Activated gamma-delta T cell treated with Interleukin-2 at 50 U/mL for 16 hours (primary cell): ENCODE measurements around the gene TMEM59.
"Not testable (repeated sequence)": the region's sequence is repeated elsewhere in the genome, so short reads cannot be mapped to it uniquely, and the experiment has no call there.

Experiments used
- DNase-seq: peaks from one replicate; pipeline ENCODE4 v3.0.0-alpha.2; 2020

The TMEM59 gene

DNA sequence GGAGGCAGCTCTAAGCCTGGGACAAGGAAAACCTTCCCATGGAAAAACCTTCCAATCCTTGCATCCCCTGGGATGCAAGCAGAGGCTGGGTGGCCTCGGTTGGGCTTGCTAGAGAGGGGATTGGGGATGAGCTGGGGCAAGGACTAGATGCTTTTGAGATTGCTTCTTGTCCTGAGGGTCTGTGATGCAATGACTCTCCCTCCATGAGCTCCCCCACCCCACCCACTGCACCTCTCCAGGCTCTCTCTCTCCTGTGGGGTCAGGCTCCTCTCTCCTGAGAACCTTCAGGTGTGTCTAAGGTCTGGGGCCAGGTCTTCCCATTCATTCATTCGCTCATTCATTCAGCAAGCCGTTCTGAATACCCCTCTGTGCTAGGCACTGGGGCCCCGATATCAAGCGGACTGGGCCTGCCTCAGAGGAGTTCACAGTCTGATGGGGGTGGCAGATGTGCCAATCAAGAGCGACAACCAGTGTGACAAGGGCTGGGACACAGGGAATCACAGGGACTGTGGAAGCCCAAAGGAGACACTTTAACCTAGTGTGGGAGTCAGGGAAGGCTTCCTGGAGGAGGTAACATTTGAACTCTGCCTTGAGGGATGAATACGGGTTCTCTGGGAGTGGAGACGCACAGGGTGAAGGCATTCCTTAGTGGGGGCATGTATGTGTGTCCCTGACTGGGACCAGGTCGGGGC is 41.5 kb downstream of the TMEM59 start:
- no peak for DNase-seq

GRCh38 chr1:54010415-54011117 is 42.4 kb downstream of the TMEM59 start:
- no peak for DNase-seq

DNA sequence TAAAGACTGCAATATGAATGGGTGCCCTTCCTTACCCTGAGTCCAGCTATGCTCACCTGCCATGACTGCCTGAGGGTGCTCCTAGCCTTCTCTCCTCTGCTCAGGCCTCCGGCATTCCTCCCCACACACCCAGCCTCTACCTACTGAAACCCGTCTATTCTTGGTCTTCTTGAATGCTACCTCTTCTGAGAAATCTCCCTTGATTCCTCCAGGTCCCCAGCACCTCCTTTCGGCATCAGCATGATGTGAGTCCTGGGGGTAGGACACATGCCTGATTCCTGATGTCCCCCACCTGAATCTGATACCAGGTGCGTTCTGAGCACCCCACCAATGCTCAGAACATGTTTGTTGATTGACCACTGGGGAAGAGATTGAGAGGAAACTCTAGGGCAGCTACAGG is 43.6 kb downstream of the TMEM59 start:
- DNase-seq, result no peak

GRCh38 chr1:54008876-54009275 is 44.1 kb downstream of the TMEM59 start:
- DNase-seq, result no peak

GRCh38 chr1:54007613-54008012 is 45.4 kb downstream of the TMEM59 start:
- DNase-seq, result no peak

DNA sequence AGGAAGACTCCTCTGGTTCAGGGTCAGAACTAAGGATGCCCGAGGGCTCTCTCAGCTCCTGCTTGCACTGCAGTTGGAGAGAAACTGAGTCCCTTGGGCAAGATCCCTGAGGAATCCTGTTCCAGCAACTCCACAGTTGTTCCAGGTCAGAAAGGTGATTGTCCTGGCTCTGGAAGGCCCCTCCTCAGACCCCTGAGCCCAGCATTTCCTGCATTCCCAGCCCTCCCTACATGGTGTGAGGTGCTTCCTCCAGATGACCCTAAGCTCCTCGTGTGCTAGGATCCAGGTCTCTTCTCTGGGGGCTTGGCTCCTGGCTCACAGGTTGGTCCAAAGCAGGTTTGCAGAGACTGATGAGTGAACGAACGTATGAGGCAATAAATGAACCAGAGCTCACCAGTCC is 46.5 kb downstream of the TMEM59 start:
- DNase-seq, result no peak

- no peak for DNase-seq
Observed at GRCh38 chr1:54004481-54005049, 48.4 kb downstream of the TMEM59 start.

GRCh38 chr1:54003750-54004480 is 49.1 kb downstream of the TMEM59 start:
- not testable (repeated sequence) for DNase-seq

- no peak for DNase-seq
Observed at GRCh38 chr1:54003249-54003646, 49.8 kb downstream of the TMEM59 start.

- no peak for DNase-seq
Observed at GRCh38 chr1:54002544-54003248, 50.3 kb downstream of the TMEM59 start.

GRCh38 chr1:54001591-54001990 is 51.4 kb downstream of the TMEM59 start:
- DNase-seq, result no peak

DNA sequence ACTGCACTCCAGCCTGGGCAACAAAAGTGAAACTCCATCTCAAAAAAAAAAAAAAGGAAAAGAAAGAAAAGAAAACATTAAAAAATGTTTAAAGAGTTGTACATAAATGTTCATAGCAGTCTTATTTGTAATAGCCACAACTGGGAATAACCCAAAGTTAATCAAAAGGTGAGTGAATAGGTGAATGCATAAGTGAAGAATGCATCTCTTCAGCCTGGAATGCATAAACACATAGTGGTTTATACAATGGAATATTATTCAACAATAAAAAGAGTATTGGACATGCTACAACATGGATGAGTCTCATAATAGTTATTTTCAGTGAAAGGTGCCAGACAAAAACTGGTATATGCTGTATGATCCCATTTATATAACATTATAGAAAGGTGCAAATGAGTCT is 53.1 kb downstream of the TMEM59 start:
- no peak for DNase-seq

GRCh38 chr1:53998223-53998622 is 54.8 kb downstream of the TMEM59 start:
- no peak for DNase-seq

DNA sequence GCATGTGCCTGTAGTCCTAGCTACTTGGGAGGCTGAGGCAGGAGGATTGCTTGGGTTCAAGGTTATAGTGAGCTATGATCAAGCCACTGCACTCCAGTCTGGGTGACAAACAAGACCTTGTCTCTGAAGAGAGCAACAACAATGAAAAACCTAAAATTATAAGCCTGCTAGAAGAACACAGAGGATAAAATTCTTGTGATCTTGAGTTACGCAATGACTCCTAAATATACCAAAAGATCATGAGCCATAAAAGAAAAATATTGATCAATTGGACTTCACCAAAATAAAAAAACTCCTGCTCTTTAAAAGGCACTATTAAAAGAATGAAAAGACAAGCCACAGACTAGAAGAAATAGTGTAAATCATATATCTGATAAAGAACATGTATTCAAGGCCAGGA is 57.3 kb downstream of the TMEM59 start:
- no peak for DNase-seq

GRCh38 chr1:53994516-53994915 is 58.5 kb downstream of the TMEM59 start:
- DNase-seq, result not testable (repeated sequence)

DNA sequence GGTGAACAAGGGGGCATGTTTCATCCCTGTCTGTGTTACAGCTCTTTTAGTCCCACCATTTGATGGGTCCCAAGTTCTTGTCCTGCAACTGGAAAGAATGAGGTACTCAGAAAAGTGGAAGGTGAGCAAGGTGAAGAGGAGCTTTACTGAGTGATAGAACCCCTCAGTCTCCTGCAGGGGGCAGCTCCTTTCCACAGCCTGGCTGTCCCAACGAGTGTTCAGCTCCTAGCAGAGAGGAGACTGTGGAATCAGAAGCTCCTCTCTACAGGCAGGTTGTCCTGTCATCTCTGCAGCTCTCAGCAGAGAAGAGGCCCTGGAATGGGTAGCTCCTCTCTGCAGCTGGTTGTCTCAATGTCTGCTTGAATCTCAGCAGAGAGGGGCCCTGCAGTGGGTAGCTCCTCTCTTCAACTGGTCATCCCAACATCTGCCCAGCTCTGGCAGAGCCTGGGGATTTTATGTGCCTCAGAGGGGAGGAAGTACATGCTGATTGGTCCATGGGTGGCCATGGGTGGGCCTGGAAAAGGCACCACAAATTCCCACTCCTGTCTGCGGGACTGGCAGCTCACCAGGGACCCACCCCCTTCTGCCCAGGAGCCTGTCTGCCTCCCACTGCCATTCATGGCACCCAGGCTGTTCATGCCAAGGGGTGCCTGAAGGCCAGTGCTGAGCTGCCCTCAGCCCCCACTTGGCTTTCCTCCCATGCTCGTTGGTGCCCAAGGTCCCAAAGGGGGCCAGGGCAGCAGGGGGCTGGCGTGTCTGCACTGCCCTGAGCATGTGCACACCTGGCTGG is 60.7 kb downstream of the TMEM59 start:
- DNase-seq, result no peak

- no peak for DNase-seq
Observed at GRCh38 chr1:53987880-53988279, 65.1 kb downstream of the TMEM59 start.

DNA sequence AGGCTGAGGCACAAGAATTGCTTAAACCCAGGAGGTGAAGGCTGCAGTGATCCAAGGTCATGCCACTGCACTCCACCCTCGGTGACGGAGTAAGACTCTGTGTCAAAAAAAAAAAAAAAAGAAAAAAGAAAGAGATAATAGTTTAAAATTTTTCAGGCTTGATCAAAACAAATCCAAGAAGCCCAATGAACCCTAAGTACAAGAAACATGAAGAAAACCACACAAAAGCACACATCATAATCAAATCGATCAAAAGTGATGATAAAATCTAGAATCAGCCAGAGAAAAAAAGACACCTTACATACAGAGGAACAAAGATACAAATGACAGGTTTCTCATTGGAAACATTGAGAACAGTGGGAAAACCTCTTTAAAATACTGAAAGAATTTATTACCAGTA is 66.5 kb downstream of the TMEM59 start:
- DNase-seq, result no peak

DNA sequence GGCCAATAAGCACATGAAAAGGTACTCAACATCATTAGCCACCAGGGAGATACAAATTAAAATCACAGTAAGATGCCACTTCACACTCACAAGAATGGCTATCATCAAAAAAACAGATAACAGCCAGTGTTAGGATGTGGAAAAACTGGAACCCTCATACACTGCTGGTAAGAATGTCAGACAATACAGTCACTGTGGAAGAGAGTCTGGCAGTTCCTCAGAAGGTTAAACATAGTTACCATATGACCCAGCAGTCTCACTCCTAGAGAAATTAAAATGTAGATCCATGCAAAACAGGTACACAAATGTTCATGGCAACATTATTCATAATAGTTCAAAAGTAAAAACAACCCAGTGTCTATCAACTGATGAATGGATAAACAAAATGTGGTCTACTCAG is 68.3 kb downstream of the TMEM59 start:
- DNase-seq, result no peak

- DNase-seq, result no peak
Observed at GRCh38 chr1:53982763-53983104, 70.3 kb downstream of the TMEM59 start.

DNA sequence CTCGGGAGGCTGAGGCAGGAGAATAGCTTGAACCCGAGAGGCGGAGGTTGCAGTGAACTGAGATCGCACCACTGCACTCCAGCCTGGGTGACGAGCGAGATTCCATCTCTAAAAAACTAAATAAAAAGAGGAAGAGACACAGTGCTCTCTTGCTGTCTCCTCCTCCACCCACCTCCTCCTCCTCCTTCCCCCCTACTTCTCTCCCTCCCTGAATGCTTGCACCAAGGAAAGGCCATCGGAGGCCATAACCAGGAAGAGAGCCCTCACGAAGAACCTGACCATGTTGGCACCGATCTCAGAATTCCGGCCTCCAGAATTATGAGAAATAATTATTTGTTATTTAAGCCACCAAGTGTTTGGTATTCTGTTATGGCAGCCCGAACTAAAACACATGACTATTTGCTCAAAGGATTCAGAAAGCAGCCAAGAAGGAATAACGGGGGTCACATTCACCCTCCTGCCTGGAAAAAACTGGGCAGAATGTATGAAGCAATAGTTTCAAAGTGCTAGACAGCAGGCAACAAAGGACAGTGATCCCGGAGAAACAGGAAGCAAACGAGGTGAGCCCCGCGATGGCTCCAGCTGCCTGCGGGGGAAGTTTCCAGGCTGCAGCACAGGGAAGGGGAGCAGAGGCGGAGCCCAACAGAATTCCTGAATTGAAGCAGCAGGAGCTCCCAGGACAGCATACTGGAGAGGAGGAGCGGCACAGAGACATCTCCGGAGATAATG is 70.8 kb downstream of the TMEM59 start:
- DNase-seq, result no peak

- DNase-seq, result no peak
Observed at GRCh38 chr1:53981220-53981619, 71.8 kb downstream of the TMEM59 start.
